Left ventricle myocardium inferior (tissue), 1 donor: ENCODE data around the gene LRP2BP. TPM values are rescaled to one million over a fixed set of nuclear protein-coding genes. Genes with fewer than 3 reads are reported as not detected.
"Not testable (repeated sequence)": the region's sequence is repeated elsewhere in the genome, so short reads cannot be mapped to it uniquely, and the experiment has no call there.

Source experiments
- DNase-seq: peaks from one replicate; pipeline ENCODE4 v3.0.0-alpha.2; 2020
- H3K27ac ChIP-seq: fragments of 200-600 bp; replicated peaks from 2 replicates; pipeline ENCODE4 v1.8.0; 2021
- H3K27me3 ChIP-seq: fragments of 200-600 bp; 2 replicates; pipeline ENCODE4 v1.8.0; 2021; ENCODE audit warnings: low read depth
- H3K36me3 ChIP-seq: fragments of 200-600 bp; 2 replicates; pipeline ENCODE4 v1.8.0; 2021
- H3K4me1 ChIP-seq: fragments of 200-600 bp; 2 replicates; pipeline ENCODE4 v1.8.0; 2021
- H3K4me3 ChIP-seq: fragments of 200-600 bp; 2 replicates; pipeline ENCODE4 v1.8.0; 2021; ENCODE audit warnings: mild to moderate bottlenecking, moderate library complexity
- H3K9me3 ChIP-seq: fragments of 200-600 bp; replicated peaks from 2 replicates; pipeline ENCODE4 v1.8.0; 2021
- intact Hi-C: fragments of 100-400 bp; cut with micrococcal nuclease; formaldehyde crosslinking; loops from one replicate; pipeline ENCODE4 v1.11.0; 2022
- total RNA-seq: library from RNA; stranded (reverse); fragmentation: NEBNext Ultra II Directional; extraction: Animal tissue kit (Norgen Biotek cat#: 25700); gene quantifications from one replicate; pipeline ENCODE4 v1.2.1, GENCODE V29; 2021
- TF ChIP-seq, protein P1 (sequence below): fragments of 200-600 bp; IDR thresholded peaks from 2 replicates; pipeline ENCODE4 v1.8.0; 2021; ENCODE audit warnings: antibody characterized with exemption, mild to moderate bottlenecking, borderline replicate concordance
- donor health status: DM: no; HTN: yes; CAD: no; lungs with severe emphysema.

The LRP2BP gene
- total RNA-seq, 1 donor from 2014 or later: 2.8 TPM

DNA sequence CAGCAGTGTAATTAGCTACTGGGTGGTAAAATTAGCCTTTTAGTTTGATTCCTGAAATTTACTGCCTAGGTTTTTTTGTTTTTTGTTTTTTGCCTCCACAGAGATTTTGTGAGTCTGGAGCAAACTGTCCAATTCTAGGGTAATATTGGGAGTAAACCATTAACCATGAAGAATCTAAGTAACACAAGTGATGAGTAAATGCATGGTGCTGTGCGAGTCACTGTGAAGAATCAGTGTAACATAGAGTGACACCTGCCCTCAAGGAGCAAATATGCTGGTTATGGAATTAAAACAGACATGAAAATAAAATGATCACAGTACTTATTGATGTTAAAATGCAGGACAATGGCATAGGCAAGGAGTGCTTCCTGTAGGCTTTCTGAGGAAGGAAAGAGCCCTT lies 60.1 kb downstream of the LRP2BP start:
- no peaks in the 10 kb centered on the region for H3K4me1 ChIP-seq
- no peak for DNase-seq
- peaks cover 23% of the 10 kb centered on the region for H3K36me3 ChIP-seq
- no peak overlapping the region for H3K4me3 ChIP-seq
- H3K27ac ChIP-seq: no peak overlapping the region
- intact Hi-C loops: no loop called here
- peaks cover 10% of the 10 kb centered on the region for H3K9me3 ChIP-seq
- TF ChIP-seq, protein P1, sequence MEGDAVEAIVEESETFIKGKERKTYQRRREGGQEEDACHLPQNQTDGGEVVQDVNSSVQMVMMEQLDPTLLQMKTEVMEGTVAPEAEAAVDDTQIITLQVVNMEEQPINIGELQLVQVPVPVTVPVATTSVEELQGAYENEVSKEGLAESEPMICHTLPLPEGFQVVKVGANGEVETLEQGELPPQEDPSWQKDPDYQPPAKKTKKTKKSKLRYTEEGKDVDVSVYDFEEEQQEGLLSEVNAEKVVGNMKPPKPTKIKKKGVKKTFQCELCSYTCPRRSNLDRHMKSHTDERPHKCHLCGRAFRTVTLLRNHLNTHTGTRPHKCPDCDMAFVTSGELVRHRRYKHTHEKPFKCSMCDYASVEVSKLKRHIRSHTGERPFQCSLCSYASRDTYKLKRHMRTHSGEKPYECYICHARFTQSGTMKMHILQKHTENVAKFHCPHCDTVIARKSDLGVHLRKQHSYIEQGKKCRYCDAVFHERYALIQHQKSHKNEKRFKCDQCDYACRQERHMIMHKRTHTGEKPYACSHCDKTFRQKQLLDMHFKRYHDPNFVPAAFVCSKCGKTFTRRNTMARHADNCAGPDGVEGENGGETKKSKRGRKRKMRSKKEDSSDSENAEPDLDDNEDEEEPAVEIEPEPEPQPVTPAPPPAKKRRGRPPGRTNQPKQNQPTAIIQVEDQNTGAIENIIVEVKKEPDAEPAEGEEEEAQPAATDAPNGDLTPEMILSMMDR: no peak
- H3K27me3 ChIP-seq: no peaks in the 10 kb centered on the region

DNA sequence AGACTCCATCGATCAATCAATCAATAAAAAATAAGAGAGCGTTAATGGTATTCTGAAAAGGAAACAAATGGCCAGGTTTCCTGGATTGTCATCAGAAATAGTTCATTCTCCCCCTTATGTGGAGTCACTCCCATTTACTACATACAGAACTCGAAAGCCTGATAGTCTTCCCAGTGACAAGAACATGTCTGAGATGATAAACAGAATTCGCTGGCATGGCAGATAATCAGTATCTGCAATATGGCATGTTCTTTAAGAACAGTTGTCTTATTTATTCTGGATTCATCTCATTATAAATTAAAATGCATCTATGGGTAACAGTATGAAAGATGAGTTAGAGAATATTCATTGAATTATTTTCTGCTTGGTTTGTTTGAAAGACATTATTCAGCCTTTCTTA lies 61.4 kb downstream of the LRP2BP start:
- TF ChIP-seq, protein P1: no peak
- DNase-seq: no peak
- peaks cover 16% of the 10 kb centered on the region for H3K9me3 ChIP-seq
- H3K4me3 ChIP-seq: no peak overlapping the region
- intact Hi-C loops: no loop called here
- no peak overlapping the region for H3K27ac ChIP-seq
- H3K4me1 ChIP-seq: no peaks in the 10 kb centered on the region
- no peaks in the 10 kb centered on the region for H3K27me3 ChIP-seq
- H3K36me3 ChIP-seq: peaks cover 19% of the 10 kb centered on the region

DNA sequence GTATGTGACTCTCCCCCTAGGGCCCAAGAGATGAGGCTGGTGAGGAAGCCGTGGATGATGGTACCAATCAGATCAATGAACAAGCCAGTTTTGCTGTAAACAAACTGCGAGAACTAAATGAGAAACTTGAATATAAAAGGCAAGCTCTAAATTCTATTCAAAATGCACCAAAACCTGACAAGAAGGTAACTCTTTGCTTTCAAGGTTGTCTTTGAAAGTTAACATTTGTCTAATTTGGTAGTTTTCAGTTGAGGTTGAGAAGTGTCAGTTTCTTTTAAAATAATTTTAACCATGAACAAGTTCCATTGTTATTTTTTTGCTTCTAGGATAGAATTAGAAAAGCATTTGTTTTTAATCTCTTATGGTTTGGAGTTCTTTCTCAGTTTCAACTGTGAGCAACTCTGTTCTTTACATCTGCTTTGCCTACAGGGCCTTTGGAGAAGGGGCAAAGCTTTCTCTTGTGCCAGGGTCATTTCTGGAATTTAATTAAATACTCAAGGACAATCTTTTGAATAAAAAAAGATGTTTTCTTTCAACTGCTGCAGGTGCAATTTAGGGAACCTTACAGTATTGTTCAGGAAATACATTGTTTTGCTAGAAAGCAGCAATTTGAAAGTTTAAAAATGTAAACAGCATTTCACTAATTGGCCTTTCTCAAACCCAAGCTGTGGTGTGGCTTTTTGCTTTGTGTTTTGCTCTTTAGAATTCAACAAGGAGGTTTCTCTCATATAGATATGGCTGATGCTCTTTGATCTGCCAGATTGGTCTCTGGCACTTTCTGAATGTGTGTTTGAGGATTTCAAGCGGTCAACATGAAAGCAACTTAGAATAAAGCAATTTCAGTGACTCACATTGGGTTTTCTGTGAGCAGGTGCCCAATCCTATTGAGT lies 62.9 kb downstream of the LRP2BP start:
- Histone ChIP-seq H3K27ac (no peak overlapping the region), H3K27me3 (no peaks in the 10 kb centered on the region), H3K36me3 (peaks cover 9% of the 10 kb centered on the region), H3K4me1 (no peaks in the 10 kb centered on the region), H3K4me3 (no peak overlapping the region), H3K9me3 (peaks cover 6% of the 10 kb centered on the region)
- TF ChIP-seq, protein P1: no peak
- DNase-seq: no peak
- intact Hi-C loops: no loop called here

DNA sequence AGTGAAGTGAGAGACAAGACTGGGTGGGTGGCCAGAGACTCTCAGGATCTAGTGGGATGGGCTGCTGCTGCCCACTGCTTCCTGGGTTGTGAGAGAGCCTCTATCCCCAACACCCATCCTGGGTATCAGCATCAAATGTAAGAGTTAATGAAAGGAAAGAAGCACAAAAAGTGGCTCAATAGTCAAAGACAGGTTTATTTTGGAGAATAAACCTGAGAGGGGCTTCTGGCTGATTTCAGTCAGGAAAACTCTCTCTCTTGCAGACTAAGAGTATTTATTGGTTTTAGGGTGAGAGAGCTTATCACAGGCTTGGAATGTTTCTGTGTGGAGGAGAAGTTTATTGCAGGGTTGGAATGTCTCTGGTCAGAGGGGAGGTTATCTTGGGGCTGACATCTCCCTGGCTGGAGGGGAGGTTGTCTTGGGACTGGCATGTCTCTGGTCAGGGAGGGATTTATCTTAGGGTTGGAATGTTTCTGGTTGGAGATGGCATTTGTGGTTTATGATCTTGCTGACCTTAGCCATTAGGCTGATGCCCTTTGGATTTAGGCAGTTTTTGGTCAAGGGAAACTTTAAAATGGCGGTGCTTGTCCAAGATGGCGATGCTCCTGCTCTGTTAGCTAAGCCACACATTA lies 65.7 kb downstream of the LRP2BP start:
- DNase-seq, H3K27me3 ChIP-seq, intact Hi-C loops, H3K4me3 ChIP-seq, H3K36me3 ChIP-seq, H3K4me1 ChIP-seq, H3K9me3 ChIP-seq, H3K27ac ChIP-seq: not testable (repeated sequence)

DNA sequence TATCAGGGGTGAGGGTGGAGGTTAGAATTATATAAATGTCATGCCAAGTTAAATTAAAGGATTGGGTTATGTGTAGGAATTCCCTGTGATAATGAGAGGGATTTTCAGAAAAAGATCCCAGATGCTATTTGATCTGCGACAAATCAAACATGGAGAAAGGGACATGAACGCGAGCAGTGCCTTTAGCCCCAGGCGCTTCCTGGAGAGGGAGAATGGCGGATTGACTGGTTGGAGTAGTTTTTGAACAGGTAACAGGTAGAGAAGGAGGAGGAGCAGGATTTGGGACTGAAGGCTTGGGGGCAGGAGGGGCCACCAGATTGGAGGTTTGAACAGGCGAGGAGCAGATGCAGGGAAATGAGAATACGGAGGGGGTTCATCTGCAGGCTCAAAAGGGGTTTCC lies 67.1 kb downstream of the LRP2BP start:
- Histone ChIP-seq H3K9me3 (peaks cover 6% of the 10 kb centered on the region), H3K4me1 (no peaks in the 10 kb centered on the region), H3K27me3 (no peaks in the 10 kb centered on the region), H3K27ac (no peak overlapping the region), H3K36me3 (peaks cover 9% of the 10 kb centered on the region), H3K4me3 (no peak overlapping the region)
- no peak for DNase-seq
- intact Hi-C loops: no loop called here
- TF ChIP-seq, protein P1: no peak

DNA sequence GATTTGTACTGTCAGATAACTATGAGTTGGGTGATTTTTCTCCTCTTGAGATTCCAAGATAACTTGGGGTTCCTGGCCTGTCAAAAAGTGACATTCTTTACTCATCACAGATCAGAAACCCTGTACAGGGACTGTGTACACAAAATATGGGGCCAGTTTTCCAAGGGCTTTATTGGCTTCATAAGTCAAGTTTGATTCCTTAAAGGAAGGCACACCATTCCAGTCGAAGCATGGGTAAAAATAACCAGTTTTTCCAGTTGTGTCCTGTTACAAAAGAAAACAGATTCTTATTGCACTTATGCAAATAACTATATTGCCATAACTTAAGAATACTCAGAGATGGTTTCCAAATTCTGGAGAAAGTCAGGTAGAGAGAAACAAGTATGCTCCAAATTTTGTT lies 70.0 kb downstream of the LRP2BP start:
- H3K27ac ChIP-seq, H3K4me1 ChIP-seq, H3K9me3 ChIP-seq, H3K27me3 ChIP-seq, DNase-seq, H3K4me3 ChIP-seq, intact Hi-C loops: not testable (repeated sequence)
- H3K36me3 ChIP-seq: peaks cover 23% of the 10 kb centered on the region

DNA sequence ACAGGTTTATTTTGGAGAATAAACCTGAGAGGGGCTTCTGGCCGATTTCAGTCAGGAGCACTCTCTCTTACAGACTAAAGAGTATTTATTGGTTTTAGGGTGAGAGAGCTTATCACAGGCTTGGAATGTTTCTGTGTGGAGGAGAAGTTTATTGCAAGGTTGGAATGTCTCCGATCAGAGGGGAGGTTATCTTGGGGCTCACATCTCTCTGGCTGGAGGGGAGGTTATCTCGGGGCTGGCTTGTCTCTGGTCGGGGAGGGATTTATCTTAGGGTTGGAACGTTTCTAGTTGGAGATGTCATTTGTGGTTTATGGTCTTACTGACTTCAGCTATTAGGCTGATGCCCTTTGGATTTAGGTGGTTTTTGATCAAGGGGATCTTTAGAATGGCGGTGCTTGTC lies 71.4 kb downstream of the LRP2BP start:
- H3K27ac ChIP-seq: not testable (repeated sequence)

More for the DNA sequence above, 71.4 kb downstream of the LRP2BP start:
- H3K27me3 ChIP-seq, intact Hi-C loops, DNase-seq, H3K4me1 ChIP-seq, H3K9me3 ChIP-seq, H3K4me3 ChIP-seq: not testable (repeated sequence)
- peaks cover 29% of the 10 kb centered on the region for H3K36me3 ChIP-seq
